K562 (cell line): ENCODE measurements around the gene PSME4. TPM values are rescaled to one million over a fixed set of nuclear protein-coding genes. Genes with fewer than 3 reads are reported as not detected.

Experiments used
- BCOR ChIP-seq: fragments of 450-650 bp; IDR thresholded peaks from 2 replicates; pipeline ENCODE4 v1.6.1; 2016
- BRF1 ChIP-seq: IDR thresholded peaks from 3 replicates; pipeline ENCODE4 v1.6.1; 2011; ENCODE audit warnings: borderline replicate concordance, mild to moderate bottlenecking; ENCODE audit not compliant: insufficient read length; ENCODE audit errors: extremely low read depth
- CCAR2 ChIP-seq: fragments of 200-400 bp; formaldehyde crosslinking; IDR thresholded peaks from 2 replicates; pipeline ENCODE4 v1.6.1; 2017; ENCODE audit warnings: mild to moderate bottlenecking, low read depth, low read length
- COPS2 ChIP-seq: fragments of 450-650 bp; conservative IDR thresholded peaks from 2 replicates; pipeline ENCODE4 v1.6.1; 2016; ENCODE audit warnings: mild to moderate bottlenecking, moderate library complexity
- E2F1 ChIP-seq: sonication (generic); formaldehyde crosslinking; IDR thresholded peaks from 2 replicates; pipeline ENCODE4 v1.8.1; 2023; ENCODE audit warnings: mild to moderate bottlenecking, missing genetic modification reagents, moderate library complexity
- ELF4 ChIP-seq: fragments of 450-650 bp; formaldehyde crosslinking; IDR thresholded peaks from 2 replicates; pipeline ENCODE4 v1.4.0; 2022; ENCODE audit warnings: missing genetic modification characterization
- SUPT5H ChIP-seq: fragments of 450-650 bp; IDR thresholded peaks from 2 replicates; pipeline ENCODE4 v1.6.1; 2016
- TAF1 ChIP-seq: IDR thresholded peaks from 2 replicates; pipeline ENCODE4 v1.6.1; 2011; ENCODE audit warnings: mild to moderate bottlenecking, low read length, moderate library complexity; ENCODE audit not compliant: insufficient read depth, control insufficient read depth, severe bottlenecking; ENCODE audit errors: extremely low read depth
- ZNF143 ChIP-seq: sonication (generic); formaldehyde crosslinking; IDR thresholded peaks from 2 replicates; pipeline ENCODE4 v1.9.0; 2022; ENCODE audit warnings: mild to moderate bottlenecking, missing genetic modification reagents
- ZNF407 ChIP-seq: fragments of 450-650 bp; IDR thresholded peaks from 2 replicates; pipeline ENCODE4 v1.6.1; 2016; ENCODE audit warnings: low read depth
- ZNF583 ChIP-seq: fragments of 250-450 bp; sonication (Bioruptor Pico); IDR thresholded peaks from 2 replicates; pipeline ENCODE4 v1.4.0; 2020
- polyA plus RNA-seq, 8 experiments: library from polyadenylated mRNA; depleted of rRNA in 4 of 8; stranded (reverse) in 5 of 8; unstranded in 3 of 8; fragments of >200 nt; fragmentation: Nextera tagmentation in 2 of 8; fragmentation: Illumina TruSeq in 1 of 8; extraction: Ambion mirVana in 2 of 8; extraction: Trizol in 1 of 8; gene quantifications; 2 replicates each; pipeline versions ENCODE4 v1.2.1 to v1.2.3, GENCODE V29; 2011 to 2014; ENCODE audit warnings: inconsistent platforms in 1 of 8, missing spikeins in 1 of 8
- total RNA-seq, 7 experiments: library from RNA; depleted of rRNA in 6 of 7; stranded (reverse); fragments of >200 nt in 6 of 7; fragmentation: Illumina TruSeq in 2 of 7; extraction: Trizol in 2 of 7; gene quantifications; 2 replicates each; pipeline versions ENCODE4 v1.2.1 to v1.2.3, GENCODE V29; 2011 to 2021; ENCODE audit warnings: low replicate concordance in 1 of 7

Gene PSME4
- total and polyA plus RNA-seq, 9 of the 15 experiments (the other 6 are each of a cell fraction or from before 2014, with no cell fraction given) = 24.3 to 77.8 (median 40.5) TPM

DNA sequence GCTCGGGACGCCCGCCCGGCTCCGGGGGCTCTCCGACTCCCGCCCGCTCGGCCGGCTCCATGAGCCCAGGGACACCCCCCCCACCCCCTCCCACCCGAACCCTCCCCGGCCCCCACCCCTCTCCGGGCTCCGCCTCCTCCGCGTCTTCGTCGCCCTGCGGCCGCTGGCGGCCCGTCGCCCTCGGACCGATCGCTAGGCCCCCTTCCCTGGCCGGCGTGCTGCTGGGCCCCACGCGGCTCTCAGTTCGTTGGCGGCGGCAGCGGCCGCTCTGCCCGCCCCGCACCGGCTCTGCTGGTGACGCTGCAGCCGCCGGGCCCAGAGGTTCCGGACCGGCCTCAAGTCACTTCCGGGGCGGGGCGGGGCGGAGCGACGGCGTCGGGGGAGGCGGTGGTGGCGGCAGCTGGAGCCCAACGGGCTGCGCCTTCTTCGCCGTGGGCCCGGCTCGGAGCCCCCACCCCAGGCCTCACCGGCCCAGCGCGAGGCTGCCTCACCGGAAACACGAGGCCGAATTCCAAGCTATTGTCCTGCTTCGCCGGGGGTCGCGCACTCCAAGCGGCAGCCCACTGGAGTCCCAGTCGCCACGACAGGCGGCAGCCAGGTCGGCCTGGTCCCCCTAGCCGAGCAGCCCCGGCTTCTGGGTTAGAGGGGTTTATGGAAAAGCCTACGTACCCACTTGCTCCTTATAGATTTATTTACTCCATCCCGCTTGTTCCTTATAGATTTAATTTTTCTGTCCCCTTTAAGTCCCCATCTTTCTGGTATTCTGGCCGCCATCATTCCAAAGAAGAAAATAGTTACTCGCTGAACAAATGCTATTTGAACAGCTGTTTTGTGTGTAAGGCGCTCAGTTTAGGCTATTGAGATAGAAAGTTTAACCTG lies at the start of gene PSME4 (continued):
- TF ChIP-seq ZNF407 = no peak
- no peak for TF ChIP-seq COPS2
- no peak for TF ChIP-seq E2F1
- TF ChIP-seq ZNF143 (CRISPR knock-in tag) = no peak
- TF ChIP-seq ZNF583 (CRISPR knock-in tag) = no peak
- TF ChIP-seq SUPT5H = peak; percentile 73
- TF ChIP-seq ELF4 (CRISPR knock-in tag) = no peak
- no peak for TF ChIP-seq BCOR
- TF ChIP-seq TAF1 = peak; percentile 79
- TF ChIP-seq CCAR2 = no peak
- TF ChIP-seq BRF1 = no peak
